ENCODE results near the gene BSPRY.

- TF ChIP-seq POLR2A (IDR thresholded peaks at IDR 0.05; ENCODE audit: low read depth) (no peak), CTCF (IDR thresholded peaks at IDR 0.05) (no peak), POLR2AphosphoS5 (IDR thresholded peaks at IDR 0.05) (no peak), EP300 (IDR thresholded peaks at IDR 0.05) (no peak)
These were observed 21.1 kb upstream of the BSPRY start for GRCh38 chr9:113328045-113328782.
